OCI-LY3 (cell line): ENCODE measurements around the gene MSTO1.

Source experiments
- EZH2phosphoT487 ChIP-seq: fragments of 200-600 bp; shearing (Covaris generic); IDR thresholded peaks from 2 replicates; pipeline ENCODE4 v1.6.1; 2018; ENCODE audit warnings: antibody characterized with exemption, mixed run types, low read depth
- TF ChIP-seq, protein P1 (sequence below): fragments of 200-600, 300-600 bp; sonication (generic); IDR thresholded peaks from 2 replicates; pipeline ENCODE4 v1.5.1; 2014; ENCODE audit warnings: antibody characterized with exemption, low read length, low read depth

DNA sequence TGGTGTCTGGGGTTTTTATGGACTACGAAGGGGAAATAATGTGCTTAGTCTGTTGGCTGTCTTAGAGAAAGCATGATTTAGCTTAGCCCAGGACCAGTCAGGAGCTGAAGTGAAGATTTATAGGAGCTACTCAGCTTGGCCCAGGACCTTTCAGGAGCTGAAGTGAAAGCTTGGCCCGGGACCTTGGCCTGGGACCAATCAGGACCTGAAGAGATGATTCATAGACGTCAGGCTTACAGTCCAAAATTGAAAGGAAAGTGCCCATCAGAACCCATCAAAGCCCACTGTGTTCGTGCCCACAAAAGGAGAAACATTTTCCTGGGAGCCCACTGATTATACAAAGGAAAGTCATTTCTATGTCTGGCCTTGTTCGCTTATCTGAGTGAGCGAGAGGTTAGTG, 35.6 kb downstream of the MSTO1 start:
- TF ChIP-seq, protein P1, sequence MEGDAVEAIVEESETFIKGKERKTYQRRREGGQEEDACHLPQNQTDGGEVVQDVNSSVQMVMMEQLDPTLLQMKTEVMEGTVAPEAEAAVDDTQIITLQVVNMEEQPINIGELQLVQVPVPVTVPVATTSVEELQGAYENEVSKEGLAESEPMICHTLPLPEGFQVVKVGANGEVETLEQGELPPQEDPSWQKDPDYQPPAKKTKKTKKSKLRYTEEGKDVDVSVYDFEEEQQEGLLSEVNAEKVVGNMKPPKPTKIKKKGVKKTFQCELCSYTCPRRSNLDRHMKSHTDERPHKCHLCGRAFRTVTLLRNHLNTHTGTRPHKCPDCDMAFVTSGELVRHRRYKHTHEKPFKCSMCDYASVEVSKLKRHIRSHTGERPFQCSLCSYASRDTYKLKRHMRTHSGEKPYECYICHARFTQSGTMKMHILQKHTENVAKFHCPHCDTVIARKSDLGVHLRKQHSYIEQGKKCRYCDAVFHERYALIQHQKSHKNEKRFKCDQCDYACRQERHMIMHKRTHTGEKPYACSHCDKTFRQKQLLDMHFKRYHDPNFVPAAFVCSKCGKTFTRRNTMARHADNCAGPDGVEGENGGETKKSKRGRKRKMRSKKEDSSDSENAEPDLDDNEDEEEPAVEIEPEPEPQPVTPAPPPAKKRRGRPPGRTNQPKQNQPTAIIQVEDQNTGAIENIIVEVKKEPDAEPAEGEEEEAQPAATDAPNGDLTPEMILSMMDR: no peak
- no peak for TF ChIP-seq EZH2phosphoT487
